Activated gamma-delta T cell treated with anti-CD3 and anti-CD28 coated beads, Interleukin-2, amount 50 U/mL, for 16 hours (primary cell): ENCODE measurements around the gene IL1RAPL1.

Source experiments
- DNase-seq: peaks from one replicate; pipeline ENCODE4 v3.0.0-alpha.2; 2020; ENCODE audit warnings: low read depth

The IL1RAPL1 gene

DNA sequence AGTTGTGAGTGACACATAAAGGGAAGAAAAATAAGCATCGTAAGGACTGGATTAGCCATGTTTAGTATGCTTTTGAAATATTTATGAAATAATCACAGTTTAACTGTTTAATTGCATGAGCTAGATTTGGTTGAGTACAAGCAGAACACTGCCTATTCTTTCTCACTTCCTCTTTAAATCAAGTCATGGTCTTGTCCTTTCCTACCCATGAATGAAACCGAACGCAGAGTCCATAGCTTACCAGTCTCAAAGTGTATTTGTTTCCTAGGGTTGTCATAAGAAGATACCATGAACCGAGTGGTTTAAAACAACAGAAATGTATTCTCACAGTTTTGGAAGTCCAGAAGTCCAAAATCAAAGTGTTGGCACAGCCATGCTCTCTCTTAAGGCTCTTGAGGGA lies 944.1 kb downstream of the IL1RAPL1 start:
- DNase-seq = no peak

DNA sequence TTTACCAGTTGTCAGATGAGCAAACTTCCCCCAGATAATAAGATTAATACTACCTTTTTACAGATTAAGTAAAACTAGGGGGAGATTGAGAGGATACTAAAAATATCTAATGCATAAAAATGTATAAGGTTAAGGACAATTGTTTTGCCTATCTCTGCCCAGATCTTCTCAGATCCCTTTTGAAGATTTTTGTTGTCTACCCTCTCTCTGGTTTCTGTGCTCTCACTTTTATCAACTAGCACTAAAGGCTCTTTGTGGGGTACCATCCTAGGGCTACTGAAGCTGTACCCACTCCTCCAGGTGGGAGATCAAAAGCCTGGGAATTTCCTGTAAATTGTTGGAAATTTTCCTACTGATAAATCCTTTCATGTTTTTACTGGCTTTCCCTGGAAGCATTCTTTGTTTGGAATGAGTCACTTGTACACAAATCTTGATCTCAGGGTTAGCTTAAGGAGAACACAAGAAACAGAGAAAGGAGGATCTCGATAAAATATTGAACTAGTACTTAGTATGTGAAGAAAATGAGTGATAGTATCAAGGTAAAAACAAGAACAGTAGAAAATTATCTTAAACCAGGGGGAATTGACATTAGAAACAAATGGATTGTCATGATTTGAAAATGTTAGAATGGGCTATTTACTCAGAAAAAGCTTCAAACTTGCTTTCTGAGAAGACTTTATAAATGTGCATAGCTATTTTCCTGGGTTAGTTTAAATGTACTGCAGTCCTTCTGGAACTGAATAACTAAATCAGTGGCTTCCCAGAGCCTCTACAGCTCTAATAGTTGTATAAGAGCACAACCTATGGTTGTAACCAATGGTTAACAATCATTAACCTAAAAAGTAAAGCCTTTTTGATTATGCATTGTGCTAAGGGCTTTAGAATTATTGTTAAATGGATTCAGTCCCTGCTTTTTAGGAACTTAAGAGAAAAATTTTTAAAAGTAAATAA lies 948.2 kb downstream of the IL1RAPL1 start:
- no peak for DNase-seq

DNA sequence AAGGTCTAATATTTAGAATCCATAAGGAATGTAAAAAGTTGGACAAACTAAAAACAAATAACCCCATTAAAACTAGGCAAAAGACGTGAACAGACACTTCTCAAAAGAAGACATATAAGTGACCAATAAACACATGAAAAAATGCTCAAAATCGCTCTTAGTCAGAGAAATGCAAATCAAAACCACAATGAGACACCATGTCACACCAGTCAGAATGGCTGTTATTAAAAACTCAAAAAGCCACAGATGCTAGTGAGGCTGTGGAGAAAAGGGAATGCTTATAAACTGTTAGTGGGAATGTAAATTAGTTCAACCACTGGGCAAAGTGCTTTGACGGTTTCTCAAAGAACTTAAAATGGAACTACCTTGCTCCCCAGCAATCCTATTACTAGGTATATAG lies 953.8 kb downstream of the IL1RAPL1 start:
- DNase-seq = no peak

DNA sequence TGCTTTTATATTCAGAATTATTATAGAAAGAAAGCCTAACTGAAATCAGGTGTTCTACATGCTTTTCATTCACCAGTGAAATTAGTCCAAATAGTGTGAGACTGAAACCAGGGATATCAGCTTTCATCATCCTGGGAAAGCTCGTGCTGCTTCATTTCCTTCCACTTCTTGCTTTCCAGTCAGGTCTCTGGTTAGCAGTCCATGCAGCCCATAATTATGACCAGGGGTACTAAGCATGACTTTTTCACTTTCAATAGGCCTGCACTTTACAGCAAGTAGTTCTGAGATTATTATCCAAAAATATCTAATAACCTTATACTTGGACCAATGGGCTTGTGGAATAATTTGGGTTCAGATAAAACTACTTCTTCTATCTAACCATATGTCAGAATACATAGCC lies 954.9 kb downstream of the IL1RAPL1 start:
- DNase-seq = no peak

DNA sequence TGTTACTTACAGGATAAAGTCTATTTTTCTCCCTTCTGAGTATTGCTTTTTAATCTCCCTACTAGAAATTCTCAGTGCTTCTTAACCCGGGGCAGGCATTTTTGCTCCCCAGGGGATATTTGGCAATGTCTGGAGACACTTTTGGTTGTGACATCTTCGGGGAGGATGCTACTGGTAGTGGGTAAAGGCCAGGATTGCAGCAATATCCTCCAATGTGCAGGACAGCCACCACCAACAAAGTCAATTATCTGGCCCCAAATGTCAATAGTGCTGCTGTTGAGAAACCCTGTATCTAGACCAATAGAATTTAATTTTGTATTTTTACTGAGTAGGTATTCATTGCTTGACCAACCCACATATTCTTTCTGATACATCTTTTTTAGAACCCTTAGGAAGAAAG lies 958.6 kb downstream of the IL1RAPL1 start:
- no peak for DNase-seq

DNA sequence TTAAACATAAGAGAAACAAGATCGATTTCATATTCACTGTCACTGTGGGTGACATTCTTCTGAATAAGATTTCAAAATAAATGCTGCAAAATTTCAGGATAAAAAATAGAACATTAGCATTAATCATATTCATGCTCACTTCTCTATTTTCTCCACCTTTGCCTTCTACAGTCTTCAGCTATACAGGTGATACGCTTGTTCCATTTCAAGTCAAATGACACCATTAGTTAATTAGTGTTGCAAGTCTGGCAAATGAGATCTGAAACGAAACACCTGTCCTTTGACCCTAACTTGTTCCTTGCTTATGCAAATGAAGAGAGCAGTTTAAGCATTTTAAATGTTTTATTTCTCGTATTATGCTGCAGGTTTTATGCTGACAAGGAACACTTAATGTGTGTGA lies 960.6 kb downstream of the IL1RAPL1 start:
- no peak for DNase-seq

DNA sequence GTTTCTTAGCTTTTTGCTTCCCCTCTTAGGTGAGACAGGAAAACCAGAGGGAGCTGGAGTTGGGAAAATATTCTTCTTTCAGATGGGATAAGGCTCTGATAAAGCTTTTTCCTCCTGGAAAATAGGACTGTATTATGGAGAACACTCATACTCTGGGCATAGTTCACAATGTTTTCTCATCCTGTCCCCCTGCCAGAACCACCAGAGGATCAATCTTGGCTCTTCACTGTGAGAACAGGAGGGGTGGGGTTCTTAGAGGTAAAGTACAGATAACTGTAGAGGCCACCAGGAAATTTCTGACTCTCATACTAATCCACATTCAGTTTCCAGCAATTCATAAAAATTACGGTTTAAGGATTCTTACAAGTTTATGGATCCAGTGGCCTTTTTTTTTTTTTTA lies 966.3 kb downstream of the IL1RAPL1 start:
- DNase-seq = no peak

DNA sequence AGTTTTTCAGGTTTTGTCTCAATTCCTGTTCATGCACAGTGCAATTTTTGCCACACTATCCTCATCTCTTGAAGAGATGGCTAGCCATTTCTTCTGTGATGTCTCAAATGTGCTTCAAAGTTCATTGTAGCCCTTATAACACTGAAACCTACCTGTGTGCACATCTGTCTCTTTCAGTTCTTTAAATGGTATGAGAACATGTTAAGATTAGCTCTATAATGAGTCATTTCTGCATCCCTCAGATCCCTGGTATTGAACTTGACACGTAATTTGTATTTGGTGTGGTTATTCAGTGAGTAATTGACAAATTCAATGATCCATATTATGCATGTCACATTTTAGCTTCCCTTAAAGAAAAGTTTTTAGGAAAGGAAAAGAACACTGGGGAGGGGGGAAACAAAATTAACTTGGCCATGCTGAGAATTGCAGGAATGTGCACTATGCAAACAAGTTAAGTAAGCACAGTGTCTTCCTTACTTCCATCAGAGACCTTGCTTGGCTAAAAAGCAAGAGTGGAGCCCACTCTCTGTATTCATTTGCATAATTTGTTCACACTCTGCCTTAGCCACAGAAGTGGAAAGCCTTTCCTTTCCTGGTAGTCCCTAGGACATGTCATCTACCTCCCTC lies 968.3 kb downstream of the IL1RAPL1 start:
- no peak for DNase-seq

DNA sequence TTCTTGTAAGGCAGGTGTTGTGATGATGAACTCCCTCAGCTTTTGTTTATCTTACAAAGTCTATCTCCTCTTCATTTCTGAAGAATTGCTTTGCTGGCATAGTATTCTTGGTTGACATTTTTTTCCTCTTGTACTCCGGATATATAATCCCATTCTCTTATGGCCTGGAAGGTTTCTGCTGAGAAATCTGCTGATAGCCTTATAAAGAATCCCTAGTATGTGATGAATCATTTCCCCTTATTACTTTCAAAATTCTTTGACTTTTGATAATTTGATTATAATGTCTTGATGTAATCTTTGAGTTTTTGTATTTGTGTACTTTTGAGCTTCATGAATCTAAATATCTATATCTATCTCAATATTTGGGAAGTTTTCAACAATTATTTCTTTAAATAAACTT lies 972.8 kb downstream of the IL1RAPL1 start:
- DNase-seq = no peak

DNA sequence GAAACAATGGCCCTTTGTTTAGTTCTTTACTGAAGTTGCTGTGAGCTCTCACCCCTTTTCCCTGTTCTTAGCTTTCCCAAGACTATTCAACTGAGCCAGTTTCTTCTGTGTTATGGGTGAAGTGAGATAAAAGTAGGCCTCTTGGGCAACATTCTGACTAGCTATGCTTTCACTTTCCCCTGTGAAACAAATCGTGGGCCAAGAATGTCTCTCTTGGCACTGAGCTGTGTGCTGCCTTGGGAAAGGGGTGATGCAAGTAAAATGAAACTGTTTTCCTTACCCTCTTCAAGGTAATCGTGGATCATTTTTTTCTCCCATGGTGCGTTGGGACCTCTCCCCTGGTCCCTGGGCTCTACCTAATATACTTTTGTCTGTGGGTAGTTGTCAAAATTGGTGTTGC lies 974.2 kb downstream of the IL1RAPL1 start:
- no peak for DNase-seq

DNA sequence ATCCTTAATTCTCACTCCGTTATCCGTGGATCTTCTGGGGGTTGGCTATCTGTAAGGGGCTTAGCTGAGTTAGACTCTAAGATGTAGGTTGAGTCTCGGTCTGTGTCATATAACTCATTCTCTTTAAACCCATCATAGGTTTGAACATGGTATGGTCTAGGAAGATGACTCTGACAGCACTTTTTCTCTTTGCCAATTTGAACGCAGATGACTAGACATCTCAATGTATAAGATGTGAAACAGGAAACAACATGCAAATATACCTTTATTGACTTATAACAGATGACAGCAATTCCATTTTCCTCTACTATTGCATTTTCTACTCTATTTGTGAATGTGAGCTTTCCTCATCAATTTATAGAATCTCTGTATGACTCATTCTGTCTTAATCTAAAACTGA lies 993.3 kb downstream of the IL1RAPL1 start:
- no peak for DNase-seq

DNA sequence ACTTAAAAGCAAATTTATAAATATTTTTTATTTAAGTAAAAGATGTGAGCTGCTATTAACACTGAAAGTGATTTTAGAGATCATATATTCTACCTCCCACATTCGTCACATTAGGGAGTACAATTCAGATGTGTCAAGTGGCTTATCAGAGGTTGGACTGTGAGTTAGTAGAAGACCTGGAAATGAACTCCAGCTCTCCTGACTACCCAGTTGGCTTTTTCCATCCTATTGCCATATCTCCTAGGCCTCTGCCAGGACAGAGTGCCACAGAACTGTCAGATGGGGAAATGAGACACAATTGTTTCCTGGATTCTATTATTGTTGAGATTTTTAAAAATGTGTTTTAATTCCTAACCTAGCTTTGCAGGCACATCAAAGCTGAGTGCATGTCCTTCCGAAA lies 994.0 kb downstream of the IL1RAPL1 start:
- DNase-seq = no peak

DNA sequence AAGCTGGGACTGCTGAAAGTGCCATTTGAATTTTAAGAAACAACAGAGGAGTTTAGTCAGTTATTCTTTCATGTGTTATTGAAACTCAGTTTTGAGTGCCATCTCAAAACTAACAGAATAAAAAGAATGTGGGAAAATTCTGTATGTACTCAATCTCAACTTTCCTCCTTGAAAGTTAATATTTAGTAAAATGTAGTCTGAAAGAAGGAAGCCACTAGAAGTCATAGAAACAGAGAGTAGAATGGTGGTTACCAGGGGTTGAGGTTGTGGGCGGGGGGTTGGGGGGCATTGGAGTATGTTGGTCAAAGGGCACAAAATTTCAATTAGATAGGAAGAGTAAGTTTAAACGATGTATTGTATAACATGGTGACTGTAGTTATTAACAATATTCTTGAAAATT lies 999.9 kb downstream of the IL1RAPL1 start:
- no peak for DNase-seq

DNA sequence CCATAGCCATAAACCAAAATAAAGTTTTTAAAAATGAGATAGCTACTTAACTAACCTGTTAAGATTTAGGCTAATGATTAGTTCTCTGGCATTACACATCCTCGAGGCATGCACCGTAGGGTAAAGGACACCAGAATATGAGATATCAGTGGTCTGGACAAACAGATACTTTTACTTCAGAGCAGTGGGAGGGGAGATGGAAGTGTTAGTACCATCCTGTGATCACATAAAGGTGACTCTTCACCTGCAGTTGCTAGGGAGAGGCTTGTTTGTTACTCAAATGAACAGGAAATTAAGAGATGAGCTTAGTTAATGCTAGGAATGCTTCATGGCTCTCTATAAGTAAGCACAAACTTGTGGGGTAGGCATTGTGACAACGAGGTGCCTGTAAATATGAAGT lies 1003.7 kb downstream of the IL1RAPL1 start:
- DNase-seq = no peak

DNA sequence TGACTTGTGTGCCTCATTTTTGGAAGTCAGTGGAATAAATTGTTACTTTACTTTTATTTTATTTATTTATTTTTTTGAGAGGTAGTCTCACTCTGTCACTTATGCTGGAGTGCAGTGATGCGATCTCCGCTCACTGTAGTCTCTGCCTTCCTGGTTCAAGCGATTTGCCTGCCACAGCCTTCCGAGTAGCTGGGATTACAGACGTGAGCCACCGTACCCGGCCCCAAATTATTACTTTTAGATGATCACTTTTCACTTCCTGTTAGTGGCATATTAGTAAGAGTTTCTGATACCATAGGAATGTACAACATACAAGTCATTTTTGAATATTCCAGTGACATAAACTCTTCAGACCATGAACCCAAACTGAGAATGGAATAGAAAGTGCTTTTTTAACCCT lies 1017.1 kb downstream of the IL1RAPL1 start:
- no peak for DNase-seq

DNA sequence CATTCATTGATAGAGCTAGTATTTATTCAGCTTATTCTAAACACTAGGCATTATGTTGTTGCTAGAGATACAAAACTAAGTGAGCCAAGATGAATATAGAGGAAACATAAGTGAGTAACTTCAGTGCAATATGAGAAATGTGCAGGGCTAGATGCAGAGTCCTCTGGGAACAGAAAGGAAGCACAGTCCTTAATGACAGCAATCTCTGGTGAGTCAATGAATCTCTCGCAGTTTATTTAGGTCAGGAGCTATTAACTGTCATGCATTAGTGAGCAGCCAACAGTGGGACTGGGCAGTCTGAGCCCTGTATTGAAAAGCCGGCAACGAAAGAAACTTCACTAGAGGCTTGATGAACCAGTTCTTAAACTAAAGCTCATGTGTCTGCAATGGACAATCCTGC lies 1030.0 kb downstream of the IL1RAPL1 start:
- no peak for DNase-seq

DNA sequence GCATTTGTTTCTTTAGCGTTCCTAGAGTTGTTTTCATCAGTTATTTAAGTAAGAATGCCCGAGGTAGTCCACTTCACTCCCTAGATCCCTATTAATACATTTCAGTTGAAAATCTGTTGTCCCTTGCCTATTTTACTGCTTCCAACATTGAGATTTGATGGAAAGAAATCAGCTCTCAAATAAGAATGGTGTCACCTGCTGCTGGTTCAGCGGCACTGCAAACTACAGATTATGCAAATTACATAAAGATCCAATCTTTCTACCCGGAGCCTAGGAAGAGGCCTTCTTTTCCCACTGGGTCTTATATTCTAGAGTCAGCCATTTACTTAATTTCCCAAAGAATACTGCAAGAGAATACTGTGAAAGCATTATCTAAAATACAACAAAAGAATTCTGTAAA lies 1030.5 kb downstream of the IL1RAPL1 start:
- no peak for DNase-seq

DNA sequence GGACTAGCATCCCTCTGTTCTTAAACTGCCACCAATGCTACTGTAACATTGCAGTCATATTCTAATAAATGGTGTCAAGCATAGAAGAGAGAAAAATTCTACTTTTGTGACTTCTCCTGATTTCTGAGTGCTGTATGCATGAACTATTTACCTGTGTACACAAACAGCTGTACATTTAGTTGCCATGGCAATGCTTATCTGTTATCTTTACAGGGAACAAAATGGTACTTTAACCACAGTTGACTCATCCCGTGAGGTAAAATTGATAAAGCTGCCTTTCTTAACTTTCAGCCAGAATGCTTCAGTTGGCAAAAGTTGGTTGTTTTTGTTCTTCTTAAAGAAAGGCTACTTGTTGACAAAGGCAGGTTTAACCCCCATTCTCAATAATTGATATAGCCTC lies 1040.6 kb downstream of the IL1RAPL1 start:
- no peak for DNase-seq

DNA sequence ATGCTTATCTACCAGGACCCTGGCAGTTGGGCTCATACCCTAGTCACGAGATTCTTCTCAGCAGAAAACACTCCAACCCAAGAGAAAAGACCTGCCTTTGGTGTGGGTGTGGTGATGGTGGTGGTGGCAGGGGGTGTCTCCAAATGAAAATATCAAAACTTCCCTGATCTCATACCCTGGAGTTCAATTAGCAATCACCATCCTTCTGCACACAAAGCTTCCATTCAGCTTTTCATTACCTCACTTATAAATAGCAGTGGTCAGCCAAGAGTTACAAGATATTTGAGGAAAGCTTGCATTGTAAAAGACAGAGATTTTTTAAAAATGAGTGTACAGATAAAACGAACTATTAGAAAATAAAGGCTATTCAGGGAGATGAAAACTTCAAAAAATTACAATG lies 1047.3 kb downstream of the IL1RAPL1 start:
- DNase-seq = no peak

DNA sequence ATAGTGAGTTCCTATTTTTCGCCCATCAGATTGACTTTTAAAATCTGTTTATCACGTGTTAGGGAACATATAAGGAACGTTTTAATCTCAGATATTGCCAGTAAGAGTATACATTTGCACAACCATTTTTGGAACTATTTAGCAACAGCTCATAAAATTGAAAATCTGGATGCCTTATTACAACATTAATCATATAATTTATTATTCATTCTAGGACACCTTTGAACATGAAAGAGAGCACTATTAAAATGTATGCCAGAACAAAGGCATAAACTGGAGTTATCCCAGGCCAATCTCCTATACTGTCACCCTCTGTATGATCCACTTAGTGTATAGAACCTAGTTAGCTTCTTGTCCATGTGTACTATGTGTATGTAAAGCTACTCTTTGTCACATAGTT lies 1049.1 kb downstream of the IL1RAPL1 start:
- no peak for DNase-seq

DNA sequence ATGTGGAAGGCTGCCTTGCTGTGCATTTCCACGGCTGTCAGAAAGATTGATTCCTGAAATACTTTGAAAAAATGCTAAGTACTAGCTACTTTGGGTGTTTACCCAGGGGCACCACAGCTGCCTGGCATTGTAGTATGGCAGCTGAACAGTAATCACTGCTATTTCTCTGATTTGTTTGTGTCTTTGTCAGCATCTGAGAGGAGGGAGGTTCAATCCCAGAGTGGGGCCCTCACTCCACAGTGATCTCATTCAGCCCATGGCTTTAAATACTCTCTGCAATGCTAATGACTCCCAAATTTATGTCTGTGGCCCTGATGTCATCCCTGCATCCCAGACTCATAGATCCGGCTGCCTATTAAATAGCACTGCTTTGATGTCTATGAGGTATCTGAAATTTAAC lies 1052.9 kb downstream of the IL1RAPL1 start:
- DNase-seq = no peak

DNA sequence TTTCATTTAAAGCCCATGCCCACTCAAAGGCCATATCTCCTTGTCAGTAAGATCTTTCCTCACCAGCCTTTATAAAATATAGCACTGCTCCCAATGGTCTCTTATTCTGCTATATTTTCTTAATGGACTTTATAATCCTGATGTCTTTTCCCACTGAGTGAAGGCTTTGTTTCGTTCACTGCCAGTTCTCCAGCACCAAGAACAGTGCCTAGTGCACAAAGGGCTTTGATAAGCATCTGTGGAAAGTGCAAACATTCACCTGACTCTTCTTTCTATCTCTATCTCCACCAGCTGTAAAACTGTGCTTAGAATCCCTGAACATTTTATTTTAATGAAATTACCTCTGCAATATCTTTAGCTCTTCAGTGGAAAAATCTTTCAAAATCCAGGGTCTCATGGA lies 1054.2 kb downstream of the IL1RAPL1 start:
- DNase-seq = no peak

DNA sequence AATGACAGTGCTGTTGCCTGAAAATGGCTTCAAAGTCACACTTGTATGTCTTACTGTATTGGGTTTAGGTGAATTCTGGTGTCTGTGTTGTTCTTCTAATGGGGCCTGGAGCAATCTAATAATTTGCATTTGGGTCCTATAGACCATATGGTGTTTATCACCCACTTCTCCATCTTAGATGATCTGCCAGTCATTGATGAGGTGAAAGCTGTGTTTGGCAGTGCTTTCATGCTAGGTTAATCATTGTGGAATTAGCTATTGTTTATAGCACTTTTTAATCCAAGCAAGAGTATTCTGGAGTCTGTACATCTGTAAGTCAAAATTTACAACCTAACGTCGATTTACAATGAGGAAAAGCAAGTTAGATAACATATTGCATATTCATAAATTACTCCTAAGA lies 1055.9 kb downstream of the IL1RAPL1 start:
- DNase-seq = no peak

DNA sequence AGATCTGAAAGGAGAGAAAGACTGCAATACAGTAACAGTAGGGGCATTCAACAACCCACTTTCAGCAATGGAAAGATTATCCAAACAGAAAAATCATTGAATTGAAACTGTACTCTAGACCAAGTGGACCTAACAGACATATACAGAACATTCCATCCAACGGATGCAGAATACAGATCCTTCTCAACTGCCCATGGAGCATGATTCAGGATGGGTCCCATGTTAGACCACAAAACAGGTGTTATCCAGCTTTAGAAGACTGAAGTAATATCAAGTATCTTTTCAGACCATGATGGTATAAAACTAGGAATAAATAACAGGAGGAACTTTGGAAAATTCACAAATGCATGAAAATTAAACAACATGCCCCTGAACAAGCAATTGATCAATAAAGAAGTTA lies 1060.9 kb downstream of the IL1RAPL1 start:
- no peak for DNase-seq
